A549 (cell line): Measurements from ENCODE around the gene HOXC10.

Source experiments
- CTCF ChIP-seq: fragments of >200 bp; sonication (Bioruptor Twin); formaldehyde crosslinking; IDR thresholded peaks from 3 replicates; pipeline ENCODE4 v1.5.1; 2016
- POLR2A ChIP-seq: IDR thresholded peaks from 2 replicates; pipeline ENCODE4 v1.6.1; 2012; ENCODE audit warnings: mild to moderate bottlenecking, low read length

GRCh38 chr12:53955036-53955775, 29.7 kb upstream of the HOXC10 start:
- no peak for TF ChIP-seq POLR2A
- TF ChIP-seq CTCF = no peak
